Epithelial cell of prostate (primary cell): Measurements from ENCODE around the gene BAX.

Source experiments
- DNase-seq: peaks from one replicate; pipeline ENCODE4 v3.0.0-alpha.2; 2011; ENCODE audit warnings: low read depth, low spot score
- H3K27ac ChIP-seq: fragments of 450-650 bp; 2 replicates; pipeline ENCODE4 v1.5.1; 2017; ENCODE audit warnings: mild to moderate bottlenecking

BAX gene

DNA sequence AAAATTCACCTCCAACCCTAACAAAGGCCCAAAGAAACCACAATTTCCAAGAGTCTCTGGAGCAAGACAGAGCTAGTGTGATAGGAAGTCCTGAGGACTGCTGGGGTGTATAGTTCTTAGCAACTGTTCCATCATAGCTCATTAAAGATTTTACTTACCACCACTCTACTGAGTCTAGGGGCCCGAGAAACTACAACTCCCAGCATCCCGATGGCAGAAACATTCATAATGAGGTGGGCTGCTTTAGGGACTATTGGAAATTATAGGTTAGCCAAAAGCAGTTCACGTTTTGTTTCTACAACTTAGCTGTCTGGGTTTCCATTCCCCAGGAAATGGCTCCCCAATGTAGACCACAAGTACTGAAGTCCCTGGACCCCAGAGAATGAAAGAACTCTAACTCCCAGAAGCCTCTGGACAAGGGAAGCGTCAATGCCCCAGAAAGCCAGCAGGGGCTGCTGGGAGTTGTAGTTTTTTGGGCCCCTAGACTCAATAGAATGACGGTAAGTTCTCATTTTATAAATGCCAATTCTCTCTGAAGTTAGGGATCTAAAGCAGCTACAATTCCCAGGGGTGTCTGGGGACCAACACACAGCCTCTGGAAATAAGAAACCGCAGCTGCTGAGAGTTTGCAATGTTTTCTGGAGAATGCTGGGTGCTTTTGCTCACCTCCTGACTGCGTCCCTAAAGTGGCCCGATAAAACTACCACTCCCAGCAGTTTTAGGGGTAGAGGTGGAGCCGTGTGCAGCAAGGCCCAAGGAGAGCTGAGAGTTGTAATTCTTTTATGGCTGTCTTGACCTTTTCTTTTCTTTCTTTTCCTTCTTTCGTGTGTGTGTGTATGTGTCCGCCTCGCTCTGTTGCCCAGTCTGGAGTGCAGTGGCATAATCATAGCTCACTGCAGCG, 21.5 kb downstream of the BAX start:
- DNase-seq, result no peak
- H3K27ac ChIP-seq, result no peak overlapping the region

DNA sequence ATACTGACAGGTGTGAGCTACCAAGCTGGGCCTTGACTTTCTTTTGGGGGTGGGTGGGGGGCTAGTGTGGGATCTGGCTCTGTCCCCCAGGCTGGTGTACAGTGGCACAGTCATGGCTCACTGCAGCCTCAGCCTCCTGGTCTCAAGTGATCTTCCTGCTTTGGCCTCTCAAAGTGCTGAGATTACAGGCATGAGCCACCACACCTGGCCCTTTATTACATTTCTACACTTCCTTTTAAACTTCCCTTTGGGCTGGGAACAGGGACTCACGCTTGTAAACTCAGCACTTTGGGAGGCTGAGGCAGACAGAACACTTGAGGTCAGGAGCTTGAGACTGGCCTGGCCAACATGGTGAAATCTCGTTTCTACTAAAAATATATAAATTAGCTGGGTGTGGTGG, 22.4 kb downstream of the BAX start:
- no peak for DNase-seq
- H3K27ac ChIP-seq, result no peak overlapping the region

DNA sequence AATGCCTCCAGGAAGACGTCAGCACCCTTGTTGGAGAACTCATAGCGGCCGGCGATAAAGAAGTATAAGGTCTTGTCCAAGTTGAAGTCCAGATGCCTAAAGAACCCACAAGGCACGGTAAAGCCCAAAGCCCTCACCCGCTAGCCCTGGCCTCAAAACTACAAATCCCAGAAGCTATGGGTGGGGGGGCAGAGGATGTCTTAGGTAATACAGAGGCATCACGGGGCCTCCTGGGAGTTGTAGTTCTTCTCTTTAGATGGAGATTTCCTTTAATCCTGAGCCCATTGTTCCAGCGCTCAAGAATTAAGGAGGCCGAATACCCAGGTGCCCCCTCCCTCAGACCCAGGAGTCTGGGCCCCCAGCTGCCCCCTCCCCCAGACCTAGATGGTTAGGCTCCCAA, 27.6 kb downstream of the BAX start:
- no peak for DNase-seq
- no peak overlapping the region for H3K27ac ChIP-seq

DNA sequence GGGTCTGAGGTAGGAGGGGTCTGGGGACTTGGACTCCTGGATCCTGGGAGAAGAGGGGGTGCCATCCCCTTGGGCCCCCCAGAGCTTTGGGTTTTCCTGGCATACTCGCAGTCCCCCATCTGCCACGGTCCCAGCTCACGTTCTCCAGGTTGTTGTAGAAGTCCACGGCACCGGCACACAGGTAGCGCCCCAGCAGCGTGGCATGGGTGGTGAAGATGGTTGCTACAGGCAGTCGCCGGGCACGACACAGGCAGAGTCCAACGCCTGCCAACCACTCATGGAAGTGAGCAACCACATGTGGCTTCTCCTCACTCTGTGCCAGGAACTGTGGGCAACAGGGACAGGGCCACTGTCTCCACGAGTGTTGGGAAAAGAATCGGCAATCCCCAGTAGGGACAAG, 31.0 kb downstream of the BAX start:
- DNase-seq, result no peak
- H3K27ac ChIP-seq, result no peak overlapping the region

- H3K27ac ChIP-seq, result no peak overlapping the region
- DNase-seq, result no peak
Observed at GRCh38 chr19:48986211-48986610, 31.5 kb downstream of the BAX start.

- H3K27ac ChIP-seq, result no peak overlapping the region
- DNase-seq, result no peak
Observed at GRCh38 chr19:48987323-48987722, 32.6 kb downstream of the BAX start.

DNA sequence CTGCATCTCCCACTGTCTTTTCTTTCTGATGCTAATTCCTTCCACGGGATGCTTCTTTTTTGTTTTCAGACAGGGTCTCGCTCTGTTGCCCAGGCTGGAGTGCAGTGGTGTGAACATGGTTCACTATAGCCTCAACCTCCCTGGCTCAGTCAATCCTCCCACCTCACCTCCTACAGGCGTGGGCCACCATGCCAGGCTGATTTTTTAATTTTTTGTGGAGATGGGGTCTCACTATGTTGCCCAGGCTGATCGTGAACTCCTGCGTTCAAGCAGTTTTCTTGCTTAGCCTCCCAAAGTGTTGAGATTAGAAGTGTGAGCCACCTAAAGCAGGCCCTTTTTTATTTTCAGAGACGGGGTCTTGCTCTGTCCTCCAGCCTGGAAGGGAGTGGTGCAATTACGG, 33.6 kb downstream of the BAX start:
- no peak overlapping the region for H3K27ac ChIP-seq
- DNase-seq, result no peak

DNA sequence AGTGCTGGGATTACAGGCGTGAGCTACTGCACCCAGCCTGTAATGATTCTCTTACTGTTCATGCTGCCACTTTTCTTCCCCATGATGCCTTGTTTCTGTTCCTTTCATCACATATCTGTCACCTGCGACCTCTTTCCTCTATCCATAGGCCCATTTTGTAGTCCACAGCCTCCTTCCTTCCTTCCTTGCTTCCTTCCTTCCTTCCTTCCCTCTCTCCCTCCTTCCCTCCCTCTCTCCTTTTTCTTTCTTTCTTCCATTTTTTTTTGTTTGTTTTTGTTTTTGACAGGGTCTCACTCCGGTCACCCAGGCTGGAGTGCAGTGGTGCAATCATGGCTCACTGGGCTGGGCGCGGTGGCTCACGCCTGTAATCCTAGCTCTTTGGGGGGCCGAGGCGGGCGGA, 34.2 kb downstream of the BAX start:
- no peak for DNase-seq
- H3K27ac ChIP-seq, result no peak overlapping the region

- DNase-seq, result no peak
Observed at GRCh38 chr19:48989701-48990291, 35.1 kb downstream of the BAX start.

GRCh38 chr19:48990400-48990799, 35.7 kb downstream of the BAX start:
- DNase-seq, result no peak
- no peak overlapping the region for H3K27ac ChIP-seq

More at GRCh38 chr19:48989701-48990291, 35.1 kb downstream of the BAX start:
- no peak overlapping the region for H3K27ac ChIP-seq

DNA sequence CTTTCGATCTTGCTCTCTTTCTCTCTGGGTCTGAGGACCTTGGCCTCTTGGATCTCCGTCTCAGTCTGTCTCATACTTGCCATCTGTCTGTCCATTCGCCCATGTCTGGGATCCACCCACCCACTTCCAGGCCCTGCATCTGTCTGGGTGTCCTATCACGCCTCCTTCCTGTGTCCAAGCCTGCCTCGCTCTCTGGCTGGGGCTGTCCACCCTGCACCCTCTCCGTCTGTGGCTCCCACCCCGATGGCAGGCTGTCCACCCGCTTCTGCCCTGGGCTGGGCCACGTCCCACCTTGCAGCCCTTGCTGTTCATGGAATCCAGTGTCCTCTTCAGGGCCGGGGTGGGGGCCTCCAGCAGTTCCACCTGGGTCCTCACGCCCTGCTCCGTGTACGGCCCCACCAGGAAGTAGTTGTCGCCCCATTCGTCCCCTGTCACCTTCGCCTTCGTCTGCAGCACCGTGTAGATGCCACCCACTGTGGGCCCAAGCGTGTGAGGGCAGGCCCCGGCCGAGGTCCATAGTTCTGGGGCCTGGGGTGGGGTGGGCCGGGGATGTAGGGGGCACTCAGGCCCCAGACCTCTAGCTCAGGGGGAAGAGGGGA, 36.4 kb downstream of the BAX start:
- no peak for DNase-seq
- H3K27ac ChIP-seq, result no peak overlapping the region

- H3K27ac ChIP-seq, result peak overlapping the region; percentile 85
- DNase-seq, result peak; percentile 34
Observed at GRCh38 chr19:48991873-48992580, 37.4 kb downstream of the BAX start.

DNA sequence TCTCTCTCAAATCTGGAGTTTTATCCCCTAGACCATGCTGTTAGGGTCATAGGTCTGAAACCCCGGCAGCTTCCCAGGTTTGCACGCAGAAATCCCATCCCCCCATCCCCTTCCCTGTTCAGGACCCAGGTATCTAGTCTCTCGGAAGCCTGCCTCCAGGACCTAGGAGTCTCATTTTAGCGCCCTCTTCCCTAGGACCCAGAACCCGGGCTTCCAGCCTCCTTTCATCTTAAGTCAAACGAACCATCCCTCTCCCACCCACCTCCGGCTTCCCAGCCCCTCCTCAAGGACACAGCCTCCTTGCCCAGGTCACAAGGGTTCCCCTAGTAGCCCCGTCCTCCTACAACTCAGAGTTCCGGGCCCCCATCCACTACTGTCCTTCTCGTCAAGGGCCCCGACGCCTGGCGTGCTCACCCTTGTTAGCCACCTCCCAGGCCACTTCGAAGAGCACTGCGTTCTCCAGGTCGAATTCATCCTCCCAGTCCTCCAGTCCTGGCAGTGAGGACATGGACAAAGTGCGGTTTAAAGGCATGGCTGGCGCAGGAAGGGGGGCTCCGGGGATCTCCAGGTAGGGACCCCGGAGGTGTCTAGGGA, 38.0 kb downstream of the BAX start:
- DNase-seq, result no peak
- peak overlapping the region; percentile 85 for H3K27ac ChIP-seq

GRCh38 chr19:48993175-48994034, 38.7 kb downstream of the BAX start, which contains the start of the genes GYS1 and RUVBL2:
Gene GYS1 (minus strand): TSS chr19:48993309. CDS start chr19:48993112, 197 bp downstream.
Gene RUVBL2 (plus strand): TSS chr19:48993887. CDS start chr19:48993912, 25 bp downstream.
- peak; percentile 98 for DNase-seq
- H3K27ac ChIP-seq, result peak within 1 kb of the TSS; percentile 85

GRCh38 chr19:48994035-48994386, 39.3 kb downstream of the BAX start:
- H3K27ac ChIP-seq, result peak overlapping the region; percentile 85
- DNase-seq, result no peak

GRCh38 chr19:48997972-48998371, 43.3 kb downstream of the BAX start:
- DNase-seq, result no peak

DNA sequence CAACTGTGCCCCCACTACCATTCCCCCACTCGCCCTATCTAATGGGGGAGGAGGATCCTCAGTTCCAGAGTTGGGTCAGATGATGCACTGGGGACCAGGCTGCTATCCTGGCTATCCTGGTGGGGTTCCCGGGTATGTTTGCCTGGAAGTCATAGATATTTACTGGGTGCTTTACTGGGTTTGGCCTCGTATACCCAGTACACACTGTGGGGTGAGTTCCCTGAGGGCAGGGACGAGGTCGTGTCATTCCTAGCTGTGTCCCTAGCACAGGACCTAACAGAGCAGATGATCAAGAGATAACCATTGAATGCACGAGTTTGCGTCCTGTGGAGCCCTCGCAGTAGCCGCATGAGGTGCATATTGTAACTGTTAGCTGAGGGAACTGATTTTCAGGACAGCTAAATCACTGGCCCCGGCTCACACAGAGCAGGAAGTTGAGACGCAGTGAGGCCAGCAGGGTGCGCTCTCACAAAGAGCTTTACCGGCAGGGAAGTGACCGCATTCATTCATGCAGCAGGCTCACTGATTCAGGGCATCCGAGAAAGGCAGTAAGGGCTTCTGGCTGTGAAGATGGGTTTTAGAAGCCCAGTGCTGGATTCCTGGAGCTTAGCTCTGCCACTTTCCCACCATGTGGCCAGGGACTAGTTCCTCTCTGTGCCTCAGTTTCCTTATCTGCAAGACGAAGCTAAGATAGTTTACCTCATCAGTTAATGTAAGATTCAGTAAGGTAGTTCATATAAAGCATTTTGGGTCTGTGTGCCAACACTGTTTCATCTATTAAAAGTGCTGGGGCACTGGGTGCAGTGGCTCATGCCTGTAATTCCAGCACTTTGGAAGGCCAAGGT, 45.0 kb downstream of the BAX start:
- no peak overlapping the region for H3K27ac ChIP-seq
- DNase-seq, result peak; percentile 10

More at GRCh38 chr19:48997972-48998371, 43.3 kb downstream of the BAX start:
- H3K27ac ChIP-seq, result no peak overlapping the region

GRCh38 chr19:49004133-49004532, 49.5 kb downstream of the BAX start:
- no peak overlapping the region for H3K27ac ChIP-seq
- DNase-seq, result no peak
